Mammary epithelial cell (primary cell): Measurements from ENCODE around the gene CCL4.

Source experiments
- CTCF ChIP-seq, 2 donors: IDR thresholded peaks in 1 of 2; conservative IDR thresholded peaks in 1 of 2; 2 replicates each; pipeline ENCODE4 v1.5.1; 2011 to 2012; ENCODE audit warnings: inconsistent platforms in 2 of 2, low read length in 2 of 2, mild to moderate bottlenecking in 2 of 2, control low read depth in 1 of 2, low read depth in 1 of 2; ENCODE audit not compliant: insufficient read depth in 1 of 2; ENCODE audit errors: extremely low read depth in 1 of 2
- EZH2 ChIP-seq: IDR thresholded peaks from 2 replicates; pipeline ENCODE4 v1.6.1; 2012; ENCODE audit warnings: low read length, inconsistent platforms, borderline replicate concordance

GRCh38 chr17:36133602-36134236, 30.1 kb downstream of the CCL4 start:
- TF ChIP-seq EZH2 = no peak
- no peak for TF ChIP-seq CTCF (conservative IDR thresholded peaks at IDR 0.05 in 1 of 2, IDR thresholded peaks at IDR 0.05 in 1 of 2; ENCODE audit: extremely low read depth in 1 of 2, insufficient read depth in 1 of 2, low read depth in 1 of 2, low read length in 2 of 2)
